Measurements from ENCODE around the gene AIFM1.

AIFM1 gene

DNA sequence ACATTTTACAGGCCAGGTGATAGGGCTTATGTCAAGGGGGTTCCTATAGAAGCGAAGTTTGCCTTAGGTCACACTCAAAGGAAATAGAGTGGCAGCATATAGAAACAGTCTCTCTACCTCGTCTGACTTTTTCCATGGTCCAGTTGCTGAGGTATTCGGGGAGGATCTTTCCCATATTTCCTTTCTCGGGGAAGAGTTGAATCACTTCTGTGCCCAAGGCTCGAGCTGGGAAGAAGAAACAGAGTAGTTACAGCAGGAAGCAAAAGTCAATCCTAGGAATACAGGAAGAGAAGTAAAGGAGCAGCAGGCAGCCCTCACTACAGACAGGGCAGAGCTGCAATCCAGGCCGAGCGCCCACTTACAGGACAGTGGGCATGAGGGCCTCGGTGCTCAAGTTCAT lies 28.7 kb downstream of the AIFM1 start:
- TF ChIP-seq, protein P1, sequence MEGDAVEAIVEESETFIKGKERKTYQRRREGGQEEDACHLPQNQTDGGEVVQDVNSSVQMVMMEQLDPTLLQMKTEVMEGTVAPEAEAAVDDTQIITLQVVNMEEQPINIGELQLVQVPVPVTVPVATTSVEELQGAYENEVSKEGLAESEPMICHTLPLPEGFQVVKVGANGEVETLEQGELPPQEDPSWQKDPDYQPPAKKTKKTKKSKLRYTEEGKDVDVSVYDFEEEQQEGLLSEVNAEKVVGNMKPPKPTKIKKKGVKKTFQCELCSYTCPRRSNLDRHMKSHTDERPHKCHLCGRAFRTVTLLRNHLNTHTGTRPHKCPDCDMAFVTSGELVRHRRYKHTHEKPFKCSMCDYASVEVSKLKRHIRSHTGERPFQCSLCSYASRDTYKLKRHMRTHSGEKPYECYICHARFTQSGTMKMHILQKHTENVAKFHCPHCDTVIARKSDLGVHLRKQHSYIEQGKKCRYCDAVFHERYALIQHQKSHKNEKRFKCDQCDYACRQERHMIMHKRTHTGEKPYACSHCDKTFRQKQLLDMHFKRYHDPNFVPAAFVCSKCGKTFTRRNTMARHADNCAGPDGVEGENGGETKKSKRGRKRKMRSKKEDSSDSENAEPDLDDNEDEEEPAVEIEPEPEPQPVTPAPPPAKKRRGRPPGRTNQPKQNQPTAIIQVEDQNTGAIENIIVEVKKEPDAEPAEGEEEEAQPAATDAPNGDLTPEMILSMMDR (IDR thresholded peaks at IDR 0.05; ENCODE audit: low read depth, low read length): no peak

DNA sequence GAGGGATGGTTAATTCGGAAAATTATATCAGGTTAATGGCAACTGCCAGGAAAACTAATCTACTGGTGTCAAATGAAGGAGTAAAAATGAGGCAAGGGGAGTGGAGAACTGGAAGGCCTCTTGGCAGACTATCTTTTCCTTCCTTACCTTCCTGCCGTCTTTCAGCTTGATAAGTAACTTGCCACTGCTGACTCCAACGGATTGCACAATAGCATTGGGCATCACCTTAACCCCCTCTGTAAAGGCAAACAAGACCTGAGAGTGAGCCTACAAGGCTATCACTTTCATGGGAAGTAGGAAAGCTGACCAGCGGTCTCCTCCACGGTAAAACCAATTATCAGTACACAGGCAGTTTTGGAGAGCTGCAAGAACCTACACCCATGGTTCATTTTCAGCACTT lies 29.1 kb downstream of the AIFM1 start:
- no peaks in the 10 kb centered on the region for H3K9me3 ChIP-seq (ENCODE audit: severe bottlenecking)
- peaks cover 6% of the 10 kb centered on the region; the same call in 1 of the 2 replicates for H3K36me3 ChIP-seq
- H3K4me3 ChIP-seq (ENCODE audit: low read depth, low read length): no peak overlapping the region
- H3K27ac ChIP-seq: no peak overlapping the region
- TF ChIP-seq, protein P1 (IDR thresholded peaks at IDR 0.05; ENCODE audit: low read depth, low read length): no peak
- no peak for DNase-seq
- H3K27me3 ChIP-seq (ENCODE audit: insufficient read depth, low read depth, severe bottlenecking): peaks cover 3% of the 10 kb centered on the region

More for the DNA sequence above, 28.7 kb downstream of the AIFM1 start:
- no peak for DNase-seq
- H3K27ac ChIP-seq: no peak overlapping the region
- peaks cover 2% of the 10 kb centered on the region for H3K27me3 ChIP-seq (ENCODE audit: insufficient read depth, low read depth, severe bottlenecking)
- no peak overlapping the region for H3K4me3 ChIP-seq (ENCODE audit: low read depth, low read length)
- no peaks in the 10 kb centered on the region for H3K9me3 ChIP-seq (ENCODE audit: severe bottlenecking)
- H3K36me3 ChIP-seq: peaks cover 4% of the 10 kb centered on the region; the same call in 1 of the 2 replicates

DNA sequence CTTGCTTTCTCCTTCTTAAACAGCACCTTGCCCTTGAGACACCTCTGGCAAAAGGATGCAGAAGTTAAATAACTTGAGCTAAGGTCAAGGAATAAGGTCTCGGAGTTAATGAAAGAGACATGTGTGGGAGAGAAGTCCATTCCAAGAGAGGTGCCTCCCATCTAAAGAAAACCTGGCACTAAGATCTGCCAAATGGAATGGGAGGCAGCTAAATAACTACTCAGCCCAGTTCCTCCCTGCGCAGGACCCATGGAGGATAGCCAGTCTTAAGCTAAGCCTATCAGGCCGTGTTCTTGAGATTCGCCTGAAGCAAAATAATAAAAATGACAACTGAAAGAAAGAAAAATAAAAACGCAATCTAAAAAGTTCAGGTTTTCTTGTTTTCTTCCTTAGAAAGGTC lies 34.7 kb downstream of the AIFM1 start:
- no peak for DNase-seq
- no peak overlapping the region for H3K4me3 ChIP-seq (ENCODE audit: low read depth, low read length)
- no peak overlapping the region for H3K27ac ChIP-seq
- no peaks in the 10 kb centered on the region for H3K9me3 ChIP-seq (ENCODE audit: severe bottlenecking)
- H3K36me3 ChIP-seq: peaks cover 19% of the 10 kb centered on the region
- H3K27me3 ChIP-seq (ENCODE audit: insufficient read depth, low read depth, severe bottlenecking): peaks cover 9% of the 10 kb centered on the region
- TF ChIP-seq, protein P1 (IDR thresholded peaks at IDR 0.05; ENCODE audit: low read depth, low read length): no peak

DNA sequence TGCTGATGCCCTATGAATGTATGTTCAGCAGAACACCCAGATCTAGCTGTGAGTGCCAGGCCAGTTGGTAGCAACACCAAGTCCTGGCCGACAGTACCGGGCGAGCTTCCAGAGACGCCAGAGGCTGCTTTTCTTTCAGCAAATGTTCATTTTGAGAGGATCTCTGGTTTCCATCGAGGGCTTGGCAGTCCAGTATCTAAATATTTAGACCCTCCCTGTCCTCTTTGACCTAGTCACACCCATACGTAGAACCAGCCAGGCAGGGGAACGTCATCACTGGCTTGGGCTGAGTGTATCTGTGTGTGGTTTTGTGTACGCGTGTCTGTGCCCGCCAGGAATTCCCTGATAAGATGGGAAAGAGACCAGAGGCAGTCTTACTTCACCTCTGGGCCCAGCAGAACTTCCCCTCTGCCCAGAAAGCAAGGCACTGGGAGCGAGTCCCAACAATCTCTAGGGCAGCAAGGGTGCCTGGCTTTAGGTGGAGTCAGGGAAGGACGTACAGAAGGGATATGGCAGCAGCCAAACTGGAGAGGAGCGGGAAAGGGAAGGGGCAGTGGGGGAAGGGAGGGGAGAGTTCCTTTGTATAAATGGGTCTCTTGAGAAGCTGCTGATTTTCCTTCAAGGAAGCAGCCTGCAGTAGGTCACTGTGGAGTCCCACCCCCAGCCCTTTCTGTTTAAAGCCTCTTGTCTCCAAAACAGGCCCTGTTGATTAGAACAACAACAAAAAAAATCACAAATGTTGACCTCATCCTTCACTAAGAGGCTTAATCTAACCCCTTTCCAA lies 40.4 kb downstream of the AIFM1 start:
- Histone ChIP-seq H3K27ac (no peak overlapping the region), H3K4me3 (ENCODE audit: low read depth, low read length) (no peak overlapping the region), H3K27me3 (ENCODE audit: insufficient read depth, low read depth, severe bottlenecking) (peaks cover 4% of the 10 kb centered on the region), H3K36me3 (peaks cover 14% of the 10 kb centered on the region), H3K9me3 (ENCODE audit: severe bottlenecking) (no peaks in the 10 kb centered on the region)
- TF ChIP-seq, protein P1 (IDR thresholded peaks at IDR 0.05; ENCODE audit: low read depth, low read length): no peak
- no peak for DNase-seq

DNA sequence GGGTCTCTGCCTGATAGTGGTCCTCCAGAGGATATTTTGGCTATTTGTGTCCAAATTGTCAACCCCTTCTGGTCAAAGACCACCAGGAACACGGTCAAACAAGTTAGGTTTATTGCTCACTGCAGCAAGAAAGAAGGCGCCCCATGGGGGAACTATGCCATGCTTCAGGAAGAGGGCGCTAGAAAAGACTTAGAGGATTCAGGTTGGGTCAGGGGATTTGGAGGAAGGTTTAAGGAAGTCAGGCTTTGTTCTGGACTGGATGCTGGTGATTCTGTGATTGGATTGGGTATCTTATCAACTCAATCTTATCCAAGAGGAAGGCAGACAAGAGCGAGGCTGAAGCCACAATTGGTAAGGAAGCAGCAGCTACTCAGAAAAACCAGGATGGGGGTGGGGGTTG lies 41.1 kb downstream of the AIFM1 start:
- TF ChIP-seq, protein P1 (IDR thresholded peaks at IDR 0.05; ENCODE audit: low read depth, low read length): no peak

DNA sequence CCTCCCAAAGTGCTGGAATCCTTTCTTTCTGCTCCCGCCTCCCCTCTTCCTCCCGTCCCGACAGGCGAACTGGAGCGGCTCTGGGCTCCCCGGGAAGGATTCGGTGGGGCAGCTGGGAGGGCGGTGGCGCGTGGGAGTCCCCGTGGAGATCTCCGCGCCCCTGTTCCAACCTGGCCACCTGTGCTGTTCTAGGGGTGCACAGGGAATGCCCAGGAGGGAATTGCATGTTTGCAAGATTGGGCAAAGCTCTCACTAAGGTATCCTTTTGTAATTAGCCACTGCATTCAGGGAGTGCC lies 44.2 kb downstream of the AIFM1 start:
- no peak overlapping the region for H3K4me3 ChIP-seq (ENCODE audit: low read depth, low read length)
- no peaks in the 10 kb centered on the region for H3K36me3 ChIP-seq
- TF ChIP-seq, protein P1 (IDR thresholded peaks at IDR 0.05; ENCODE audit: low read depth, low read length): no peak
- DNase-seq: no peak
- H3K9me3 ChIP-seq (ENCODE audit: severe bottlenecking): no peaks in the 10 kb centered on the region
- H3K27ac ChIP-seq: no peak overlapping the region
- peaks cover 6% of the 10 kb centered on the region for H3K27me3 ChIP-seq (ENCODE audit: insufficient read depth, low read depth, severe bottlenecking)

More for the DNA sequence above, 41.1 kb downstream of the AIFM1 start:
- no peak overlapping the region for H3K4me3 ChIP-seq (ENCODE audit: low read depth, low read length)
- DNase-seq: no peak
- peaks cover 11% of the 10 kb centered on the region for H3K36me3 ChIP-seq
- H3K27me3 ChIP-seq (ENCODE audit: insufficient read depth, low read depth, severe bottlenecking): peaks cover 4% of the 10 kb centered on the region
- no peak overlapping the region for H3K27ac ChIP-seq
- no peaks in the 10 kb centered on the region for H3K9me3 ChIP-seq (ENCODE audit: severe bottlenecking)
